HCT116 (cell line): ENCODE data around the gene SMIM26. TPM values are rescaled to one million over a fixed set of nuclear protein-coding genes. Genes with fewer than 3 reads are reported as not detected.

Experiments used
- ATAC-seq: fragments of 200-7000 bp; cut with Tn5 transposase; 2 replicates; pipeline ENCODE4 v1.9.1; 2020; ENCODE audit warnings: mild to moderate bottlenecking, moderate library complexity
- BruUV-seq: library from RNA; stranded (reverse); fragments of 400-500 nt; replicated peaks from 2 replicates; lab custom pipeline; 2021; lab: Mats Ljungman, UMichigan
- CTCF ChIA-PET: fragments of 300-600 bp; sonication (Branson Sonifier 250); formaldehyde crosslinking; loops from one replicate; lab custom pipeline; 2021; ENCODE audit warnings: antibody characterized with exemption; lab: Charles Lee
- POLR2A ChIA-PET: fragments of 300-600, 350-600 bp; sonication (Branson Sonifier 250); formaldehyde crosslinking; loops from one replicate; lab custom pipeline; 2021; ENCODE audit warnings: antibody characterized with exemption; lab: Charles Lee
- RAD21 ChIA-PET, 2 experiments: fragments of 300-600 bp; sonication (Branson Sonifier 250); formaldehyde crosslinking; loops; one replicate each; lab custom pipeline; 2023; ENCODE audit warnings: low total read pairs in 2 of 2; ENCODE audit not compliant: uncharacterized antibody in 2 of 2, unreplicated experiment in 2 of 2, low non-redundant PET in 1 of 2; lab: Charles Lee
- DNase-seq: peaks from one replicate; pipeline ENCODE4 v3.0.0-alpha.2; 2010; ENCODE audit warnings: low read depth, low spot score
- H2AFZ ChIP-seq: fragments of 200-600 bp; shearing (Covaris generic), sonication (generic); 2 replicates; pipeline ENCODE4 v1.6.1; 2017; ENCODE audit warnings: low read depth, mixed run types, mixed read lengths, antibody characterized with exemption, low read length; ENCODE audit not compliant: poor library complexity, severe bottlenecking
- H3K27ac ChIP-seq: 2 replicates; pipeline ENCODE4 v1.5.1; 2012; ENCODE audit warnings: low read depth, low read length
- H3K27me3 ChIP-seq: fragments of 200-600 bp; sonication (generic); 2 replicates; pipeline ENCODE4 v1.6.1; 2016; ENCODE audit warnings: mixed run types, low read length, mixed read lengths; ENCODE audit not compliant: insufficient read depth
- H3K36me3 ChIP-seq, 2 experiments: fragments of 200-500 bp in 1 of 2; fragments of 200-600 bp in 1 of 2; sonication (Bioruptor generic) in 1 of 2; sonication (generic) in 1 of 2; 2 replicates each; pipeline versions ENCODE4 v1.5.1 to v1.6.1; 2014 to 2016; ENCODE audit warnings: low read length in 2 of 2, inconsistent platforms in 1 of 2, mixed read lengths in 1 of 2, mixed run types in 1 of 2; ENCODE audit not compliant: insufficient read depth in 2 of 2, control insufficient read depth in 1 of 2
- H3K4me1 ChIP-seq, 2 experiments: fragments of 200-600 bp in 1 of 2; sonication (generic) in 1 of 2; 2 replicates each; pipeline versions ENCODE4 v1.5.1 to v1.6.1; 2012 to 2017; ENCODE audit warnings: low read length in 2 of 2, inconsistent platforms in 1 of 2, mild to moderate bottlenecking in 1 of 2, mixed read lengths in 1 of 2, mixed run types in 1 of 2, moderate library complexity in 1 of 2; ENCODE audit not compliant: insufficient read depth in 2 of 2, control insufficient read depth in 1 of 2
- H3K4me2 ChIP-seq: fragments of 200-600 bp; sonication (generic); 2 replicates; pipeline ENCODE4 v1.6.1; 2017; ENCODE audit warnings: mixed run types, low read length, mixed read lengths
- H3K4me3 ChIP-seq, 2 experiments: fragments of 200-600 bp in 1 of 2; sonication (generic) in 1 of 2; replicated peaks in 1 of 2; 2 replicates each; pipeline ENCODE4 v1.5.1; 2011 to 2016; ENCODE audit warnings: low read length in 2 of 2, control low read depth in 1 of 2, low read depth in 1 of 2, mild to moderate bottlenecking in 1 of 2, mixed read lengths in 1 of 2, mixed run types in 1 of 2
- H3K79me2 ChIP-seq: fragments of 200-600 bp; sonication (generic); 2 replicates; pipeline ENCODE4 v1.6.1; 2017; ENCODE audit warnings: mild to moderate bottlenecking, mixed run types, low read length, moderate library complexity, mixed read lengths; ENCODE audit not compliant: insufficient read depth
- H3K9ac ChIP-seq: fragments of 200-600 bp; sonication (generic); 2 replicates; pipeline ENCODE4 v1.6.1; 2016; ENCODE audit warnings: low read length, mixed read lengths
- H3K9me2 ChIP-seq: fragments of 200-600 bp; sonication (generic), shearing (Covaris generic); 2 replicates; pipeline ENCODE4 v1.6.1; 2017; ENCODE audit warnings: mixed run types, mild to moderate bottlenecking, moderate library complexity; ENCODE audit not compliant: insufficient read depth
- H3K9me3 ChIP-seq, 2 experiments: fragments of 200-500 bp in 1 of 2; fragments of 200-600 bp in 1 of 2; sonication (Bioruptor generic) in 1 of 2; sonication (generic) in 1 of 2; 2 replicates each; pipeline ENCODE4 v1.6.1; 2014 to 2017; ENCODE audit warnings: low read length in 2 of 2, mixed read lengths in 2 of 2, inconsistent platforms in 1 of 2, low read depth in 1 of 2, mild to moderate bottlenecking in 1 of 2, mixed run types in 1 of 2, moderate library complexity in 1 of 2; ENCODE audit not compliant: control insufficient read depth in 1 of 2, insufficient read depth in 1 of 2
- H4K20me1 ChIP-seq: fragments of 200-600 bp; sonication (generic), shearing (Covaris generic); 2 replicates; pipeline ENCODE4 v1.6.1; 2017; ENCODE audit warnings: mixed run types, mild to moderate bottlenecking, moderate library complexity; ENCODE audit not compliant: insufficient read depth
- CEBPB ChIP-seq: IDR thresholded peaks from 2 replicates; pipeline ENCODE4 v1.6.1; 2012; ENCODE audit warnings: low read depth
- MAX ChIP-seq: IDR thresholded peaks from 2 replicates; pipeline ENCODE4 v1.6.1; 2012
- POLR2AphosphoS5 ChIP-seq: IDR thresholded peaks from 2 replicates; pipeline ENCODE4 v1.6.1; 2011; ENCODE audit warnings: mild to moderate bottlenecking, low read depth, low read length, moderate library complexity
- SP1 ChIP-seq: IDR thresholded peaks from 2 replicates; pipeline ENCODE4 v1.6.1; 2012; ENCODE audit warnings: low read depth
- intact Hi-C: fragments of 100-400 bp; cut with micrococcal nuclease; formaldehyde crosslinking; loops from 2 replicates; pipeline ENCODE4 v1.10.0; 2022
- total RNA-seq: library from RNA; stranded (reverse); gene quantifications from one replicate; pipeline ENCODE4 v1.2.1, GENCODE V29; 2021; ENCODE audit not compliant: unreplicated experiment
- TF ChIP-seq, protein P1 (sequence below), 3 experiments: fragments of 200-600 bp in 1 of 3; sonication (generic) in 1 of 3; IDR thresholded peaks in 2 of 3; conservative IDR thresholded peaks in 1 of 3; 2 replicates each; pipeline ENCODE4 v1.5.1; 2012 to 2017; ENCODE audit warnings: low read depth in 2 of 3, low read length in 2 of 3, antibody characterized with exemption in 1 of 3, borderline replicate concordance in 1 of 3, control low read depth in 1 of 3, mild to moderate bottlenecking in 1 of 3, mixed read lengths in 1 of 3, mixed run types in 1 of 3, moderate library complexity in 1 of 3; ENCODE audit not compliant: insufficient read depth in 1 of 3

SMIM26 gene
- total RNA-seq, 1 experiment from 2014 or later, result 80.1 TPM

DNA sequence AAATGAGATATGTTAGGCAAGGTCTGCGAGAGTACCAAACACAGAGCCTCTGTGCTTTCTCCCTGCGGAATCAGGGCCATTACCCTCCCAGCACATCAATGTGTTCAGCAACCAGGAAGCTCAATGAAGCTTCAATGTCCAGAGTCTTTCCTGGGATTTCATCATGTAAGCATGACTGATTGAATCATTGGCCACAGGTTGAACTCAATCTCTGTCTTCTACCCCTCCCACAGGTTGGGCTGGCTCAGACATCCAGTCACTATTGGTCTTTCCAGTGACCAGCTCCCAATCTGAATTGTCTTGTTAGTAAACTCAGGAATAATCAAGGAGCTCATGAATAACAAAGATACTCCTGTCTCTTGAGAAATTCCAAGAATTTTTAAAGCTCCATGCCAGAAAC is 17.9 kb downstream of the SMIM26 start:
- H3K4me2 ChIP-seq, result no peak overlapping the region
- H3K4me1 ChIP-seq, result peaks cover 8 to 17% of the 10 kb centered on the region in 2 experiments; a peak in 3 of 4 replicates
- no peaks in the 10 kb centered on the region for H3K9me3 ChIP-seq
- H3K27me3 ChIP-seq, result no peaks in the 10 kb centered on the region
- ATAC-seq, result no peak
- H3K4me3 ChIP-seq, result no peak overlapping the region
- no peaks in the 10 kb centered on the region for H4K20me1 ChIP-seq
- peak; percentile 67; the same call in 1 of the 2 replicates for TF ChIP-seq MAX
- TF ChIP-seq CEBPB, result peak; percentile 84
- peak; percentile 34 for TF ChIP-seq POLR2AphosphoS5
- TF ChIP-seq, protein P1, sequence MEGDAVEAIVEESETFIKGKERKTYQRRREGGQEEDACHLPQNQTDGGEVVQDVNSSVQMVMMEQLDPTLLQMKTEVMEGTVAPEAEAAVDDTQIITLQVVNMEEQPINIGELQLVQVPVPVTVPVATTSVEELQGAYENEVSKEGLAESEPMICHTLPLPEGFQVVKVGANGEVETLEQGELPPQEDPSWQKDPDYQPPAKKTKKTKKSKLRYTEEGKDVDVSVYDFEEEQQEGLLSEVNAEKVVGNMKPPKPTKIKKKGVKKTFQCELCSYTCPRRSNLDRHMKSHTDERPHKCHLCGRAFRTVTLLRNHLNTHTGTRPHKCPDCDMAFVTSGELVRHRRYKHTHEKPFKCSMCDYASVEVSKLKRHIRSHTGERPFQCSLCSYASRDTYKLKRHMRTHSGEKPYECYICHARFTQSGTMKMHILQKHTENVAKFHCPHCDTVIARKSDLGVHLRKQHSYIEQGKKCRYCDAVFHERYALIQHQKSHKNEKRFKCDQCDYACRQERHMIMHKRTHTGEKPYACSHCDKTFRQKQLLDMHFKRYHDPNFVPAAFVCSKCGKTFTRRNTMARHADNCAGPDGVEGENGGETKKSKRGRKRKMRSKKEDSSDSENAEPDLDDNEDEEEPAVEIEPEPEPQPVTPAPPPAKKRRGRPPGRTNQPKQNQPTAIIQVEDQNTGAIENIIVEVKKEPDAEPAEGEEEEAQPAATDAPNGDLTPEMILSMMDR (IDR thresholded peaks at IDR 0.05 in 2 of 3, conservative IDR thresholded peaks at IDR 0.05 in 1 of 3; ENCODE audit: borderline replicate concordance in 1 of 3, insufficient read depth in 1 of 3, low read depth in 2 of 3, low read length in 2 of 3), result no peak
- TF ChIP-seq SP1, result peak; percentile 54
- TF ChIP-seq, all 23 proteins: peak for 4
- ChIA-PET CTCF (no interaction called here), POLR2A (interaction anchor here (1.1 to 1.8 kb wide), 4 partner anchors 11 to 78 kb away, joined by 5 to 6 read pairs (median 5); partner anchors contain the start of genes SEC23B and SMIM26), RAD21 (no interaction called here)
- no peak overlapping the region for H3K27ac ChIP-seq
- intact Hi-C loops, result loop anchor here (5.0 kb wide), 1 partner anchor 78 kb away; the partner anchor contains the start of gene SEC23B
- DNase-seq, result peak; percentile 78
- BruUV-seq, result no TSS peak
- H2AFZ ChIP-seq, result no peak overlapping the region
- H3K36me3 ChIP-seq, result no peaks in the 10 kb centered on the region
- H3K9me2 ChIP-seq, result no peaks in the 10 kb centered on the region
- H3K9ac ChIP-seq, result no peak overlapping the region
- peaks cover 17% of the 10 kb centered on the region for H3K79me2 ChIP-seq
